Stimulated activated naive CD4-positive, alpha-beta T cell (primary cell): ENCODE results near the gene MAP4K2.
"Not testable (repeated sequence)": the region's sequence is repeated elsewhere in the genome, so short reads cannot be mapped to it uniquely, and the experiment has no call there.

Source experiments
- DNase-seq, 6 experiments: peaks; one replicate each; lab custom pipeline; 2025; lab: John Stamatoyannopoulos, UW

Gene MAP4K2

GRCh38 chr11:64838600-64839334 lies 35.8 kb upstream of the MAP4K2 start:
- no peak for DNase-seq

GRCh38 chr11:64837887-64838351 lies 34.9 kb upstream of the MAP4K2 start:
- no peak for DNase-seq

- no peak for DNase-seq
Observed at GRCh38 chr11:64836448-64837072, 33.5 kb upstream of the MAP4K2 start.

GRCh38 chr11:64835616-64836447 lies 32.8 kb upstream of the MAP4K2 start:
- DNase-seq: no peak

- DNase-seq: no peak
Observed at GRCh38 chr11:64834723-64835615, 32.0 kb upstream of the MAP4K2 start.

- DNase-seq: no peak
Observed at GRCh38 chr11:64834031-64834722, 31.2 kb upstream of the MAP4K2 start.

GRCh38 chr11:64833509-64833908 lies 30.5 kb upstream of the MAP4K2 start:
- DNase-seq: no peak

- DNase-seq: no peak
Observed at GRCh38 chr11:64833198-64833502, 30.1 kb upstream of the MAP4K2 start.

GRCh38 chr11:64832467-64833197 lies 29.6 kb upstream of the MAP4K2 start:
- no peak for DNase-seq

- DNase-seq: no peak
Observed at GRCh38 chr11:64831411-64831891, 28.4 kb upstream of the MAP4K2 start.

- DNase-seq: no peak
Observed at GRCh38 chr11:64829536-64830251, 26.7 kb upstream of the MAP4K2 start.

GRCh38 chr11:64827451-64827839 lies 24.4 kb upstream of the MAP4K2 start:
- DNase-seq: no peak

GRCh38 chr11:64826578-64827450 lies 23.8 kb upstream of the MAP4K2 start:
- no peak for DNase-seq

GRCh38 chr11:64826062-64826461 lies 23.0 kb upstream of the MAP4K2 start:
- DNase-seq: no peak

GRCh38 chr11:64823568-64824119 lies 20.6 kb upstream of the MAP4K2 start:
- DNase-seq: no peak

GRCh38 chr11:64817476-64817875 lies 14.5 kb upstream of the MAP4K2 start:
- no peak for DNase-seq

- not testable (repeated sequence) for DNase-seq
Observed at GRCh38 chr11:64815433-64815832, 12.4 kb upstream of the MAP4K2 start.

- no peak for DNase-seq
Observed at GRCh38 chr11:64814712-64815187, 11.7 kb upstream of the MAP4K2 start.
